HepG2 (cell line): Measurements from ENCODE around the gene ATP7B. TPM values are rescaled to one million over a fixed set of nuclear protein-coding genes. Genes with fewer than 3 reads are reported as not detected.

ENCODE experiments used
- ASH2L ChIP-seq: fragments of 300-600, 200-600 bp; sonication (generic); IDR thresholded peaks from 2 replicates; pipeline ENCODE4 v1.7.0; 2017; ENCODE audit warnings: low read depth, mild to moderate bottlenecking, moderate library complexity, mixed read lengths, low read length; ENCODE audit not compliant: insufficient read length
- CC2D1A ChIP-seq: sonication (generic); formaldehyde crosslinking; IDR thresholded peaks from 2 replicates; pipeline ENCODE4 v1.8.1; 2023; ENCODE audit warnings: mild to moderate bottlenecking, missing genetic modification reagents
- CEBPB ChIP-seq: IDR thresholded peaks from 2 replicates; pipeline ENCODE4 v1.6.1; 2011; ENCODE audit warnings: low read depth, low read length, improper control_type of control experiment, borderline replicate concordance
- GFI1 ChIP-seq: sonication (generic); formaldehyde crosslinking; IDR thresholded peaks from 2 replicates; pipeline ENCODE4 v1.5.0; 2020; ENCODE audit warnings: missing genetic modification reagents, mild to moderate bottlenecking, borderline replicate concordance
- HES4 ChIP-seq: sonication (generic); formaldehyde crosslinking; IDR thresholded peaks from 2 replicates; pipeline ENCODE4 v1.9.0; 2021; ENCODE audit warnings: mild to moderate bottlenecking, missing genetic modification reagents, borderline replicate concordance
- KAT8 ChIP-seq: IDR thresholded peaks from 2 replicates; pipeline ENCODE4 v1.6.1; 2016; ENCODE audit warnings: missing genetic modification reagents, missing compliant biosample characterization
- KDM1A ChIP-seq: IDR thresholded peaks from 2 replicates; pipeline ENCODE4 v1.6.1; 2016; ENCODE audit warnings: missing compliant biosample characterization
- RFX1 ChIP-seq: fragments of 450-650 bp; IDR thresholded peaks from 2 replicates; pipeline ENCODE4 v1.6.1; 2017
- SOX5 ChIP-seq: IDR thresholded peaks from 2 replicates; pipeline ENCODE4 v1.6.1; 2016; ENCODE audit warnings: borderline replicate concordance
- ZBTB42 ChIP-seq: sonication (generic); formaldehyde crosslinking; IDR thresholded peaks from 2 replicates; pipeline ENCODE4 v1.5.0; 2020; ENCODE audit warnings: mild to moderate bottlenecking, missing genetic modification reagents
- ZNF136 ChIP-seq: sonication (generic); formaldehyde crosslinking; IDR thresholded peaks from 2 replicates; pipeline ENCODE4 v1.8.1; 2022; ENCODE audit warnings: low read depth, mild to moderate bottlenecking, moderate library complexity, missing genetic modification reagents
- ZNF160 ChIP-seq: sonication (generic); formaldehyde crosslinking; IDR thresholded peaks from 2 replicates; pipeline ENCODE4 v1.8.0; 2022; ENCODE audit warnings: mild to moderate bottlenecking, inconsistent platforms, missing genetic modification reagents
- ZNF292 ChIP-seq: sonication (generic); formaldehyde crosslinking; IDR thresholded peaks from 2 replicates; pipeline ENCODE4 v1.8.1; 2022; ENCODE audit warnings: mild to moderate bottlenecking, low read depth, missing genetic modification reagents, borderline replicate concordance
- ZNF296 ChIP-seq: sonication (generic); formaldehyde crosslinking; conservative IDR thresholded peaks from 2 replicates; pipeline ENCODE4 v1.5.0; 2020; ENCODE audit warnings: mild to moderate bottlenecking, missing genetic modification reagents
- ZNF30 ChIP-seq: sonication (generic); formaldehyde crosslinking; IDR thresholded peaks from 2 replicates; pipeline ENCODE4 v1.5.0; 2020; ENCODE audit warnings: mild to moderate bottlenecking, missing genetic modification reagents
- ZNF317 ChIP-seq: sonication (generic); formaldehyde crosslinking; IDR thresholded peaks from 2 replicates; pipeline ENCODE4 v1.5.0; 2020; ENCODE audit warnings: mild to moderate bottlenecking, missing genetic modification reagents
- ZNF431 ChIP-seq: sonication (generic); formaldehyde crosslinking; IDR thresholded peaks from 2 replicates; pipeline ENCODE4 v1.9.0; 2022; ENCODE audit warnings: missing genetic modification reagents, low read depth, mild to moderate bottlenecking, borderline replicate concordance
- polyA plus RNA-seq, 8 experiments: library from polyadenylated mRNA; depleted of rRNA in 3 of 8; stranded (reverse) in 7 of 8; unstranded in 1 of 8; fragments of >200 nt; fragmentation: Illumina TruSeq in 4 of 8; extraction: Trizol in 4 of 8; gene quantifications; 2 replicates each; pipeline versions ENCODE4 v1.2.1 to v1.2.3, GENCODE V29; 2011 to 2016; ENCODE audit warnings: low read depth in 4 of 8, missing spikeins in 1 of 8, mixed read lengths in 1 of 8; ENCODE audit not compliant: insufficient read depth in 1 of 8
- total RNA-seq, 5 experiments: library from RNA; depleted of rRNA; stranded (reverse); fragments of >200 nt; fragmentation: Illumina TruSeq; extraction: Trizol; gene quantifications; 2 replicates each; pipeline ENCODE4 v1.2.3, GENCODE V29; 2016; ENCODE audit warnings: low read depth in 1 of 5
- TF ChIP-seq, protein P1 (sequence below): sonication (generic); formaldehyde crosslinking; IDR thresholded peaks from 2 replicates; pipeline ENCODE4 v1.4.0; 2020; ENCODE audit warnings: missing genetic modification reagents
- TF ChIP-seq, protein P2 (sequence below): sonication (generic); formaldehyde crosslinking; IDR thresholded peaks from 2 replicates; pipeline ENCODE4 v1.8.1; 2023; ENCODE audit warnings: mild to moderate bottlenecking, inconsistent platforms, moderate library complexity, missing genetic modification reagents, borderline replicate concordance
- TF ChIP-seq, protein P3 (sequence below): IDR thresholded peaks from 2 replicates; pipeline ENCODE4 v1.6.1; 2016; ENCODE audit warnings: missing biosample characterization, missing genetic modification reagents, low read depth
- TF ChIP-seq, protein P4 (sequence below): sonication (generic); formaldehyde crosslinking; IDR thresholded peaks from 2 replicates; pipeline ENCODE4 v1.4.0; 2020; ENCODE audit warnings: mild to moderate bottlenecking, missing genetic modification reagents
- TF ChIP-seq, protein P5 (sequence below): sonication (generic); formaldehyde crosslinking; IDR thresholded peaks from 2 replicates; pipeline ENCODE4 v1.8.0; 2022; ENCODE audit warnings: mild to moderate bottlenecking, missing genetic modification reagents, borderline replicate concordance
- TF ChIP-seq, protein P6 (sequence below): sonication (generic); formaldehyde crosslinking; conservative IDR thresholded peaks from 2 replicates; pipeline ENCODE4 v1.8.0; 2022; ENCODE audit warnings: low read depth, missing genetic modification reagents

ATP7B gene
- total and polyA plus RNA-seq, 2 of the 13 experiments (the other 11 are each of a cell fraction or from before 2014, with no cell fraction given) = 31.8 to 57.4 TPM

DNA sequence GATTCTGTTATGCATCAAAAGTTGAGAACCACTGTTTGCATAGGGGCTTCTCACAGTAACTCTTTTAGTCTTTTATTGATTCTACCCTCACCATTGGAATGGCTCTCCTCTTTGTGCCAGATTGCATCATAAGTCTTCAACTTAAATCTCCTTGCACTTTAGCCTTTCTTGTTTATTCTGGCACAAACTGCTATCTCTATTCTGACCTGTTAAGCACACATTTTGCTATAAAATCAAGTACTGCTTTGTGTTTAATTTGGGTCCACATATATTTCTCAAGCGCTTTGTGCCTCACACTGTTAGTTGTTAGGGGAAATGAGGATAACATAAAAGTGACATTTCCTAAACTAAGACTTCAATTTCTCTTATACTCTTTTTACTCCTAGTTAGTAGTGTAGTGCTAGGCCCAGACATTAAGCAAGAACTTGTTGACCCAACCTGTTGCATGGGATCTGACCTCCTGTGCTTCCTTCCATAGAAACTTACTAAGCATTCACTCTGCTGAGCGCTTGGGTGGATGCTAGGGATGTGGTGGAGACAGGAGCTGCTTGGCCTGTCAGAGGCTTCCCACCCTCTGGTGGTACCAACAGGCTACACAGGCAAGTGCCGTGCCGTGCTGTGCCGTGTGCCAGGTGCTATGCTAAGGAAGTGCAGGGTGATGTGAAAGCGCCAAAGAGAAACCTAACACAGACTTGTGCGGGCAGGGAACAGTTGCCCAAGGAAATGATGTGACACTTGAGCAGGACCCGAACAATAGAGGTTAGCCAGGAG, 14.4 kb upstream of the ATP7B start (continued):
- peak; percentile 97 for TF ChIP-seq CEBPB
- no peak for TF ChIP-seq ZNF317 (CRISPR knock-in tag)
- peak; percentile 49 for TF ChIP-seq KAT8 (CRISPR knock-in tag)
- TF ChIP-seq, protein P1, sequence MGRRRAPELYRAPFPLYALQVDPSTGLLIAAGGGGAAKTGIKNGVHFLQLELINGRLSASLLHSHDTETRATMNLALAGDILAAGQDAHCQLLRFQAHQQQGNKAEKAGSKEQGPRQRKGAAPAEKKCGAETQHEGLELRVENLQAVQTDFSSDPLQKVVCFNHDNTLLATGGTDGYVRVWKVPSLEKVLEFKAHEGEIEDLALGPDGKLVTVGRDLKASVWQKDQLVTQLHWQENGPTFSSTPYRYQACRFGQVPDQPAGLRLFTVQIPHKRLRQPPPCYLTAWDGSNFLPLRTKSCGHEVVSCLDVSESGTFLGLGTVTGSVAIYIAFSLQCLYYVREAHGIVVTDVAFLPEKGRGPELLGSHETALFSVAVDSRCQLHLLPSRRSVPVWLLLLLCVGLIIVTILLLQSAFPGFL (CRISPR knock-in tag) = no peak
- no peak for TF ChIP-seq CC2D1A (CRISPR knock-in tag)
- no peak for TF ChIP-seq KDM1A (CRISPR knock-in tag)
- no peak for TF ChIP-seq ZNF136
- TF ChIP-seq, protein P2, sequence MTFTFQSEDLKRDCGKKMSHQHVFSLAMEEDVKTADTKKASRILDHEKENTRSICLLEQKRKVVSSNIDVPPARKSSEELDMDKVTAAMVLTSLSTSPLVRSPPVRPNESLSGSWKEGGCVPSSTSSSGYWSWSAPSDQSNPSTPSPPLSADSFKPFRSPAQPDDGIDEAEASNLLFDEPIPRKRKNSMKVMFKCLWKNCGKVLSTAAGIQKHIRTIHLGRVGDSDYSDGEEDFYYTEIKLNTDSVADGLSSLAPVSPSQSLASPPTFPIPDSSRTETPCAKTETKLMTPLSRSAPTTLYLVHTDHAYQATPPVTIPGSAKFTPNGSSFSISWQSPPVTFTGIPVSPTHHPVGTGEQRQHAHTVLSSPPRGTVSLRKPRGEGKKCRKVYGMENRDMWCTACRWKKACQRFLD (CRISPR knock-in tag) = no peak
- TF ChIP-seq, protein P3, sequence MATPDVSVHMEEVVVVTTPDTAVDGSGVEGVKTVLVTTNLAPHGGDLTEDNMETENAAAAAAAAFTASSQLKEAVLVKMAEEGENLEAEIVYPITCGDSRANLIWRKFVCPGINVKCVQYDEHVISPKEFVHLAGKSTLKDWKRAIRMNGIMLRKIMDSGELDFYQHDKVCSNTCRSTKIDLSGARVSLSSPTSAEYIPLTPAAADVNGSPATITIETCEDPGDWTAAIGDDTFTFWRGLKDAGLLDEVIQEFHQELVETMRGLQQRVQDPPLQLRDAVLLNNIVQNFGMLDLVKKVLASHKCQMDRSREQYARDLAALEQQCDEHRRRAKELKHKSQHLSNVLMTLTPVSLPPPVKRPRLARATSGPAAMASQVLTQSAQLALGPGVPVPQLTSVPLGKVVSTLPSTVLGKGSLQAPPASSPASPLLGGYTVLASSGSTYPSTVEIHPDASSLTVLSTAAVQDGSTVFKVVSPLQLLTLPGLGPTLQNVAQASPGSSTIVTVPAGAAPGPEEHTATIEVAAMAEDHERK (CRISPR knock-in tag) = no peak
- peak; percentile 82; the same call in 1 of the 2 replicates for TF ChIP-seq SOX5 (CRISPR knock-in tag)
- TF ChIP-seq, protein P4, sequence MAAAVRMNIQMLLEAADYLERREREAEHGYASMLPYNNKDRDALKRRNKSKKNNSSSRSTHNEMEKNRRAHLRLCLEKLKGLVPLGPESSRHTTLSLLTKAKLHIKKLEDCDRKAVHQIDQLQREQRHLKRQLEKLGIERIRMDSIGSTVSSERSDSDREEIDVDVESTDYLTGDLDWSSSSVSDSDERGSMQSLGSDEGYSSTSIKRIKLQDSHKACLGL = no peak
- no peak for TF ChIP-seq RFX1
- peak; percentile 90 for TF ChIP-seq ASH2L
- TF ChIP-seq, protein P5, sequence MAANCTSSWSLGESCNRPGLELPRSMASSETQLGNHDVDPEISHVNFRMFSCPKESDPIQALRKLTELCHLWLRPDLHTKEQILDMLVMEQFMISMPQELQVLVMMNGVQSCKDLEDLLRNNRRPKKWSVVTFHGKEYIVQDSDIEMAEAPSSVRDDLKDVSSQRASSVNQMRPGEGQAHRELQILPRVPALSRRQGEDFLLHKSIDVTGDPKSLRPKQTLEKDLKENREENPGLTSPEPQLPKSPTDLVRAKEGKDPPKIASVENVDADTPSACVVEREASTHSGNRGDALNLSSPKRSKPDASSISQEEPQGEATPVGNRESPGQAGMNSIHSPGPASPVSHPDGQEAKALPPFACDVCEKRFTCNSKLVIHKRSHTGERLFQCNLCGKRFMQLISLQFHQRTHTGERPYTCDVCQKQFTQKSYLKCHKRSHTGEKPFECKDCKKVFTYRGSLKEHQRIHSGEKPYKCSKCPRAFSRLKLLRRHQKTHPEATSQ (CRISPR knock-in tag) = no peak
- TF ChIP-seq ZNF431 (CRISPR knock-in tag) = no peak
- no peak for TF ChIP-seq HES4 (CRISPR knock-in tag)
- TF ChIP-seq, protein P6, sequence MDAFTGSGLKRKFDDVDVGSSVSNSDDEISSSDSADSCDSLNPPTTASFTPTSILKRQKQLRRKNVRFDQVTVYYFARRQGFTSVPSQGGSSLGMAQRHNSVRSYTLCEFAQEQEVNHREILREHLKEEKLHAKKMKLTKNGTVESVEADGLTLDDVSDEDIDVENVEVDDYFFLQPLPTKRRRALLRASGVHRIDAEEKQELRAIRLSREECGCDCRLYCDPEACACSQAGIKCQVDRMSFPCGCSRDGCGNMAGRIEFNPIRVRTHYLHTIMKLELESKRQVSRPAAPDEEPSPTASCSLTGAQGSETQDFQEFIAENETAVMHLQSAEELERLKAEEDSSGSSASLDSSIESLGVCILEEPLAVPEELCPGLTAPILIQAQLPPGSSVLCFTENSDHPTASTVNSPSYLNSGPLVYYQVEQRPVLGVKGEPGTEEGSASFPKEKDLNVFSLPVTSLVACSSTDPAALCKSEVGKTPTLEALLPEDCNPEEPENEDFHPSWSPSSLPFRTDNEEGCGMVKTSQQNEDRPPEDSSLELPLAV = no peak
- peak; percentile 28; the same call in 1 of the 2 replicates for TF ChIP-seq ZNF292 (CRISPR knock-in tag)
- TF ChIP-seq ZNF160 (CRISPR knock-in tag) = no peak
- no peak for TF ChIP-seq ZNF30 (CRISPR knock-in tag)
- peak; percentile 81 for TF ChIP-seq GFI1
- no peak for TF ChIP-seq ZBTB42
- TF ChIP-seq ZNF296 (CRISPR knock-in tag) = no peak
